ENCODE results near the gene CARD10.

The CARD10 gene

DNA sequence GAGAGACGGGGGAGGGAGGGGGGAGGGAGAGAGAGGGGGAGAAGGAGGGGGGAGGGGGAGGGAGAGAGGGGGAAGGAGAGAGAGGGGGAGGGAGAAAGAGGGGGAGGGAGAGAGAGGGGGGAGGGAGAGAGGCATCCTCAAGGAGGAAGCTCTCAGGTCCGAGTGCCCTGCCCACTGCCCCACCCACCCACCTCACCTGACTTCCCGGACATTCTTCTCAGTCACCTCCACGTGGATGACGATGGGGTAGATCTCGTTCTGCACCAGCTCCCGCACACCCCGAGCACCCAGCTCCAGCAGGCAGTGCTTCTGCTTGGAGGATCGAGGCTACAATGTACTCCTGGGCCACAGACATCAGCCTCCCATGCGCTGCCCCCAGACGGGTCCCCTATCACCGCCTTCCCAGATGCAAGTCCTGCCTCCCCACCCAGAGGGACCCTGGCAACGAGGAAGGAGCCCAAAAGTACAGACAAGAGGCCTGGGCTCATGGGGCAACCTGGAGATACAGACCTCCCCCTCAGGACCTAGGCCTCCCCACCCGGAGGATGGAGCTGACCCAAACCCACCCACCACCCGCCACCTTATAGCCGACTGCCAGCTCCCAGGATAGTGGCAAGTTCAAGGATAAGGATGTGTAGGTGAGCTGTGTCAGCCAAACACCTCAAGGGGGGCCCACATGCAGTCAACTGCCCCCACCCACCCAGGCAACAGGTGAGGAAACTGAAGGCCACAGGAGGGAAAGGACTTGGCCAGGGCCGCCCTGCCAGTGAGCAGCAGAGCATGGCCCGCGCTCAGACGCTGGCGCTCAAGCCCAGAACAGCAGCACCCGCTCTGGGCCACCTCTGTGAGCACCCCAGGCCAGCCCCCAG, 27.4 kb downstream of the CARD10 start:
- H3K36me3 Mint-ChIP-seq: no peaks in the 10 kb centered on the region
- peaks cover 59% of the 10 kb centered on the region for H3K4me1 Mint-ChIP-seq
- no peak overlapping the region for H3K4me3 Mint-ChIP-seq
- DNase-seq (ENCODE audit: low spot score in 2 of 2): no peak
- peak overlapping the region; percentile 86 for H3K27ac Mint-ChIP-seq
- H3K9me3 Mint-ChIP-seq: no peaks in the 10 kb centered on the region
- ATAC-seq: no peak

DNA sequence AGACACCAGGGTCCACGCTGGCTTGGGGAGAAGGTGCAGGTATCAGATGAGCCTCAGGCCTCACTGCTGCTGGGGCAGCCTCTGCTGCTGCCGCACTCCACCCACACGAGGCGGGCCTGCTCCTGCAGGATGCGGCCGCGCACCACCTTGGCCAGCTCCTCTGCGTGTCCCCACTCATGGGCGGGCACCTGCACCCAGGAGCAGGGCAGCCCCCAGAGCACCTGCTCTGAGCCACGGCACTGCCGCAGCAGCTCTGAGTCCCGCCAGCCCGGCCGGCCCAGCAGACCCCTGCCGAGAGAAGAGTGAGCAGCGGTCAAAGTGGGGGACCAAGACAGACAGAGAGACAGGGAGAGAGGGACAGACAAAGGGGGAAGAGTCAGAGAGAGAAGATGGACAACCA, 28.1 kb downstream of the CARD10 start:
- no peaks in the 10 kb centered on the region for H3K36me3 Mint-ChIP-seq
- DNase-seq (ENCODE audit: low spot score in 2 of 2) (no peak), ATAC-seq (no peak)
- H3K27ac Mint-ChIP-seq: peak overlapping the region; percentile 86
- no peak overlapping the region for H3K4me3 Mint-ChIP-seq
- H3K9me3 Mint-ChIP-seq: no peaks in the 10 kb centered on the region
- peaks cover 64% of the 10 kb centered on the region for H3K4me1 Mint-ChIP-seq

GRCh38 chr22:37489983-37490382, 29.2 kb downstream of the CARD10 start:
- Mint-ChIP-seq H3K4me3 (no peak overlapping the region), H3K4me1 (peaks cover 64% of the 10 kb centered on the region), H3K36me3 (peaks cover 2% of the 10 kb centered on the region), H3K9me3 (no peaks in the 10 kb centered on the region), H3K27ac (peak overlapping the region; percentile 83)
- DNase-seq (ENCODE audit: low spot score in 2 of 2) (no peak), ATAC-seq (no peak)

DNA sequence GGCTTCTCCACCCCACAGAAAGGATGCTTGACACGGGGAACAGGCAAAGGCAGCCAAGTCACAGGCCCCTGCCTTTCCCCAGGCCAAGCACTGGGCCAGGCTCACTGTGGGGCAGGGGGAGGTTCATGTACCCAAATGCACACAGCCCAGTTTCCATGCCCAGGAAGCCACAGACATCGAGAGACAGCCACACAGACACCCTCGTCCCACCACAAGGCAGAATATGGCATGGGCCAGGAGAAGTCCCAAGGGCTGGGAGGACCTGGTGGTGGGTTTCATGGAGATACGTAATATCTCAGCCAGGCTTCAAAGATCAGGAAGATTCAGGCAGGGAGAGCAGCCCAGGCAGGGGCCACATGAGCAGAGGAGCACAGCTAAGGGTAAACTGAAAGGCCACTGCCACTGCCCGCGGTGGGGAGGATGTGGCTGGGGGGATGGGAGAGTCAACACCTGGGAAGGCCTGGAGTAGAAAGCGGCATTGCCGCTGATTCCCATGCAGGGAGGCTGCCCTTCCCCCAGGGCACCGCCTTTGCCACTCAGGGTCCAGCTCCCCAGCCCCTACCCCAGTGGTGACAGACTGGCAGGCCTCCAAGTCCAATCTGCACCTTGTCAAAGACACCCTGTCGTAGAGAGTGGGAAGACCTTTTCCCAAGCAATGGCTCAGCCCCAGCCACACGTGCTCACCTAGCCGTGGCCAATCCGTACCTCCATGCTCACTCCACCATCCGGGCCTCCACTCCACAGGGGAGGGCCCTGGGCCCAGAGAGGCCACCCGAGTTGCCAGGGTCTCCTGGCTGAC, 30.7 kb downstream of the CARD10 start:
- Mint-ChIP-seq H3K4me1 (peaks cover 64% of the 10 kb centered on the region), H3K36me3 (peaks cover 15% of the 10 kb centered on the region), H3K9me3 (no peaks in the 10 kb centered on the region), H3K4me3 (peak overlapping the region; percentile 19), H3K27ac (peak overlapping the region; percentile 98)
- DNase-seq (ENCODE audit: low spot score in 2 of 2) (no peak), ATAC-seq (no peak)

GRCh38 chr22:37487571-37487970, 31.6 kb downstream of the CARD10 start:
- peaks cover 64% of the 10 kb centered on the region for H3K4me1 Mint-ChIP-seq
- H3K4me3 Mint-ChIP-seq: peak overlapping the region; percentile 97
- H3K27ac Mint-ChIP-seq: peak overlapping the region; percentile 98
- ATAC-seq (no peak), DNase-seq (ENCODE audit: low spot score in 2 of 2) (no peak)
- peaks cover 25% of the 10 kb centered on the region for H3K36me3 Mint-ChIP-seq
- H3K9me3 Mint-ChIP-seq: no peaks in the 10 kb centered on the region

DNA sequence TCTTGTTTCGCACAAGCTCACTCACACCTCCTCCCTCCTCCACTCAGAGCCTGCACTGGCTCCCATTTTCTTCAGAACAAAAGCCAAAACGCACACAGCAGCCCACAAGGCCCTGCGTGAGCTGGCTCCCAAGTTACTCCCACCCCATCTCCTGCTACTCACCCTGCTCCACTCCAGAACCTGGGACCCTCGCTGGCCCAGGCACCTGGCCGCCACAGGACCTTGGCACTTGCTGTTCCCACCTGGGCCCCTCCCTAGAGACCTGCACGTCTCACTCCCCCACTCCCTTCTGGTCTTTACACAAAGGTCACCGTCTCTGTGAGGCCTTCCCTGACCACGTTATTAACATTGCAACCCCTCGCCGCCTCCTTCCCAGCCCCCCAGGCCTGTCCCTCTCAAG, 32.1 kb downstream of the CARD10 start:
- no peaks in the 10 kb centered on the region for H3K9me3 Mint-ChIP-seq
- peak overlapping the region; percentile 98 for H3K27ac Mint-ChIP-seq
- peaks cover 67% of the 10 kb centered on the region for H3K4me1 Mint-ChIP-seq
- H3K4me3 Mint-ChIP-seq: peak overlapping the region; percentile 97
- peaks cover 30% of the 10 kb centered on the region for H3K36me3 Mint-ChIP-seq
- ATAC-seq (no peak), DNase-seq (ENCODE audit: low spot score in 2 of 2) (no peak)

DNA sequence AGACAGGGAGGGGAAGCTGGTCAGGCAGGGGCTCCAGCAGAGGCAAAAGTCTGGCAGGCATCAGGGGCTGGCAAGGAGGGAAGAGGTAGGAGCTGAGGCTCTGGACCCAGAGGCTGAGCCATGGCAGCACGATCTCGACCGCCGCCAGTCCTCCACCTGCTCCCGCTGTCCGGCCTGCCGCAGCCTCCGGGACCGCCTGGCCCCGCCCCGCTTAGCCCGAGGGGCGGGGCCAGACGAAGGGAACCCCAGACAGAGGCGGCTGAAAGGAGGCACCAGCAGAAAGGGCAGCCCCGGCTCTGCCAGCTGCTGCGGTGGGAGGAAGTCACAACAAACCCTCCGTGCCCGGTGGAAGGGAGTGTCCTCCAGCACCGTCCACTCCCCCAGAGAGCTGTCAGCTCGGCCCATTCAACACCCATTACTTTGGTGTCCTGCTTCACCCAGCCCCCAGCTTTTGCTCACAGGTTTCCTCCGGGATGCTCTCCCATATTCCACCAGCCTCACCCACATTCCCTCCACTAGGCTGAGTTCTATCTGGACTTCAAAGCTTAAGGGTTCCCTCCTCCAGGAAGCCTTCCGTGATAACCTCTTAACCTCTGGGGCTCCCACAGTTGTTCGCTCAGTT, 32.9 kb downstream of the CARD10 start, which contains the start of gene MFNG:
Gene MFNG, minus strand, starts transcription at position 161 of the 622 bp plus-strand sequence. CDS start 207 bp downstream, outside the sequence.
- peak within 1 kb of the TSS; percentile 98 for H3K27ac Mint-ChIP-seq
- no peaks in the 10 kb centered on the region for H3K9me3 Mint-ChIP-seq
- peaks cover 37% of the 10 kb centered on the region for H3K36me3 Mint-ChIP-seq
- peaks cover 72% of the 10 kb centered on the region for H3K4me1 Mint-ChIP-seq
- peak; percentile 64 to 83 for DNase-seq (ENCODE audit: low spot score in 2 of 2)
- peak within 1 kb of the TSS; percentile 97 for H3K4me3 Mint-ChIP-seq
- ATAC-seq: peak; percentile 79

GRCh38 chr22:37485395-37486223, 33.6 kb downstream of the CARD10 start:
- peak; percentile 1 for ATAC-seq
- Mint-ChIP-seq H3K9me3 (no peaks in the 10 kb centered on the region), H3K4me1 (peaks cover 71% of the 10 kb centered on the region), H3K36me3 (peaks cover 37% of the 10 kb centered on the region), H3K4me3 (peak overlapping the region; percentile 97), H3K27ac (peak overlapping the region; percentile 98)
- DNase-seq (ENCODE audit: low spot score in 2 of 2): peak in 1 of 2 donors; percentile 76

GRCh38 chr22:37484480-37485394, 34.5 kb downstream of the CARD10 start:
- no peaks in the 10 kb centered on the region for H3K9me3 Mint-ChIP-seq
- H3K4me1 Mint-ChIP-seq: peaks cover 63% of the 10 kb centered on the region
- H3K36me3 Mint-ChIP-seq: peaks cover 44% of the 10 kb centered on the region
- H3K27ac Mint-ChIP-seq: peak overlapping the region; percentile 98
- peak overlapping the region; percentile 97 for H3K4me3 Mint-ChIP-seq
- ATAC-seq: peak; percentile 69
- peak; percentile 49 to 89 for DNase-seq (ENCODE audit: low spot score in 2 of 2)

DNA sequence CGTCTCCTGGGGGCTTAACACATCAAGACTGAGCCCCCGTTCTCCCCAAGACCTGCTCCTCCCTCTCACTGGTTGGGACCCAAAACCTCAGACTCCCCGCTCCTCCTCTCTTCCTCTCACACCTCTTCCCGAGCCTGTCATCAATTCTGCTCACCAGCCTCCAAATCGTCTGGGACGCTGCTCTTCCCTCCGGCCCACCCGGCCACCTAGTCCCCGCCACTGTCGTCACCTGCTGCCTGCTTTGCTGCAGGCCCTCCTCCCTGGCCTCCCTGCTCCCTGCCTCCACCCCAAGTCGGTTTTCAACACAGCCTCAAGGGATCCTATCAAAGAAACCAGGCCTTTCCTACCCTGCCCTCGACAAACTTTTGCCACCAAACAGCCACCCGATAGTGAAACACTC, 36.2 kb downstream of the CARD10 start:
- peak overlapping the region; percentile 97 for H3K4me3 Mint-ChIP-seq
- peak overlapping the region; percentile 98 for H3K27ac Mint-ChIP-seq
- peaks cover 47% of the 10 kb centered on the region for H3K4me1 Mint-ChIP-seq
- no peaks in the 10 kb centered on the region for H3K9me3 Mint-ChIP-seq
- no peak for DNase-seq (ENCODE audit: low spot score in 2 of 2)
- H3K36me3 Mint-ChIP-seq: peaks cover 60% of the 10 kb centered on the region
- no peak for ATAC-seq

DNA sequence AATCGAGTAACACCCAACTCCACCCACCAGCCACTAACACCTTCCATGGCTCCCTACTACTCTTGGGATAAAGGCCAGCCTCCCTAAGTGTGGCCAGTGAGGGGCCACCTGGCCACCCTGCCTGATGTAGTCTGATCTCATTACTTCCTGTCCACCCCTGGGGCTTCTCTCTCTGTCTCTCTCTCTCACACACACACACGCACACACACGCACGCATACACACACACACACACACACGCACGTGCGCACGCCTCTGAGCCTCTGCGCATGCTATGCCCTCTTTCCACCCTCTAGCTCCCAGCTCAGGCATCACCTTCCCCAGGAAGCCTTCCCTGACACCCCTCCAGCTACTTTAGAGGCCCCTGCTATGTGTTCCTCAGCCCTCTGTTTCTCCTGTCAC, 37.0 kb downstream of the CARD10 start:
- peaks cover 41% of the 10 kb centered on the region for H3K4me1 Mint-ChIP-seq
- no peak for ATAC-seq

GRCh38 chr22:37481347-37481907, 37.8 kb downstream of the CARD10 start:
- H3K4me1 Mint-ChIP-seq: peaks cover 35% of the 10 kb centered on the region
- H3K27ac Mint-ChIP-seq: peak overlapping the region; percentile 98
- DNase-seq (ENCODE audit: low spot score in 2 of 2): no peak
- H3K9me3 Mint-ChIP-seq: no peaks in the 10 kb centered on the region
- no peak for ATAC-seq
- H3K36me3 Mint-ChIP-seq: peaks cover 77% of the 10 kb centered on the region
- peak overlapping the region; percentile 97 for H3K4me3 Mint-ChIP-seq

More for the DNA sequence above, 37.0 kb downstream of the CARD10 start:
- no peak for DNase-seq (ENCODE audit: low spot score in 2 of 2)
- H3K4me3 Mint-ChIP-seq: peak overlapping the region; percentile 97
- no peaks in the 10 kb centered on the region for H3K9me3 Mint-ChIP-seq
- H3K27ac Mint-ChIP-seq: peak overlapping the region; percentile 98
- peaks cover 69% of the 10 kb centered on the region for H3K36me3 Mint-ChIP-seq
